Measurements from ENCODE around the gene KCNQ4.

KCNQ4 gene

DNA sequence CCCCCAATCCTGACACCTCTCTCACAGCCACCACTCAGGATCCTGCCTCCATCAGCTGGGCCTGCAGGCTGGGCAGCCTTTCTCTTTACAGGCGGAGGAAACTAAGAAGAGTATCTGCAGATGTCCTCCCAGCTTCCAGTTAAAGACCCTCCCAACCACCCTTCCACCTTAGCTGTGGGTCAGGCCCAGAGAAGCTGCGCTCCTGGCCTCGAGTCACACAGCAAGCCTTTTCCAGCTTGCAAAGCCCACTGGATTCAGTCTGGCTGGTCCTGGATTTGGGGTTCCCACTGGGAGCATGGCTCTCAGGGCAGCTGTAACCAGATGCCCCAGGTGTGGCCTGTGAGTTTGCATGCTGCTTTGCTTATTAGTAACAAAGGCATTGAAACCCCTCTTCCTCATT lies 19.9 kb downstream of the KCNQ4 start:
- no peak overlapping the region for H2AFZ ChIP-seq (ENCODE audit: low read depth, low read length)
- H3K36me3 ChIP-seq (ENCODE audit: insufficient read depth, low read length), result no peaks in the 10 kb centered on the region
- H3K79me2 ChIP-seq (ENCODE audit: insufficient read depth, low read length), result no peaks in the 10 kb centered on the region
- no peak overlapping the region for H3K4me2 ChIP-seq (ENCODE audit: insufficient read depth, low read length)
- ATAC-seq (ENCODE audit: insufficient read depth, low read depth), result no peak
- H4K20me1 ChIP-seq (ENCODE audit: insufficient read depth, low read length), result peaks cover 6% of the 10 kb centered on the region; the same call in 1 of the 2 replicates
- H3K9me3 ChIP-seq (ENCODE audit: insufficient read depth, low read length, severe bottlenecking), result no peaks in the 10 kb centered on the region
- DNase-seq, result no peak
- H3K27ac ChIP-seq (ENCODE audit: low read length), result no peak overlapping the region
- H3K4me3 ChIP-seq (ENCODE audit: low read depth in 1 of 2, low read length in 2 of 2), result no peak overlapping the region
- H3K27me3 ChIP-seq (ENCODE audit: insufficient read depth, low read length, poor library complexity), result no peaks in the 10 kb centered on the region
- no peak overlapping the region for H3K9ac ChIP-seq (ENCODE audit: low read depth, low read length)
- H3K4me1 ChIP-seq (ENCODE audit: insufficient read depth, low read length), result peaks cover 21% of the 10 kb centered on the region
- TF ChIP-seq, protein P1, sequence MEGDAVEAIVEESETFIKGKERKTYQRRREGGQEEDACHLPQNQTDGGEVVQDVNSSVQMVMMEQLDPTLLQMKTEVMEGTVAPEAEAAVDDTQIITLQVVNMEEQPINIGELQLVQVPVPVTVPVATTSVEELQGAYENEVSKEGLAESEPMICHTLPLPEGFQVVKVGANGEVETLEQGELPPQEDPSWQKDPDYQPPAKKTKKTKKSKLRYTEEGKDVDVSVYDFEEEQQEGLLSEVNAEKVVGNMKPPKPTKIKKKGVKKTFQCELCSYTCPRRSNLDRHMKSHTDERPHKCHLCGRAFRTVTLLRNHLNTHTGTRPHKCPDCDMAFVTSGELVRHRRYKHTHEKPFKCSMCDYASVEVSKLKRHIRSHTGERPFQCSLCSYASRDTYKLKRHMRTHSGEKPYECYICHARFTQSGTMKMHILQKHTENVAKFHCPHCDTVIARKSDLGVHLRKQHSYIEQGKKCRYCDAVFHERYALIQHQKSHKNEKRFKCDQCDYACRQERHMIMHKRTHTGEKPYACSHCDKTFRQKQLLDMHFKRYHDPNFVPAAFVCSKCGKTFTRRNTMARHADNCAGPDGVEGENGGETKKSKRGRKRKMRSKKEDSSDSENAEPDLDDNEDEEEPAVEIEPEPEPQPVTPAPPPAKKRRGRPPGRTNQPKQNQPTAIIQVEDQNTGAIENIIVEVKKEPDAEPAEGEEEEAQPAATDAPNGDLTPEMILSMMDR (IDR thresholded peaks at IDR 0.05; ENCODE audit: borderline replicate concordance, extremely low read depth, low read length, poor library complexity, severe bottlenecking), result no peak
- no peak for TF ChIP-seq EZH2 (IDR thresholded peaks at IDR 0.05; ENCODE audit: borderline replicate concordance, low read depth, low read length, severe bottlenecking)

- no peak for TF ChIP-seq EZH2 (IDR thresholded peaks at IDR 0.05; ENCODE audit: borderline replicate concordance, low read depth, low read length, severe bottlenecking)
- TF ChIP-seq, protein P1 (IDR thresholded peaks at IDR 0.05; ENCODE audit: borderline replicate concordance, extremely low read depth, low read length, poor library complexity, severe bottlenecking), result no peak
- H3K4me1 ChIP-seq (ENCODE audit: insufficient read depth, low read length), result peaks cover 21% of the 10 kb centered on the region
Observed at GRCh38 chr1:40803902-40804301, 20.3 kb downstream of the KCNQ4 start.

DNA sequence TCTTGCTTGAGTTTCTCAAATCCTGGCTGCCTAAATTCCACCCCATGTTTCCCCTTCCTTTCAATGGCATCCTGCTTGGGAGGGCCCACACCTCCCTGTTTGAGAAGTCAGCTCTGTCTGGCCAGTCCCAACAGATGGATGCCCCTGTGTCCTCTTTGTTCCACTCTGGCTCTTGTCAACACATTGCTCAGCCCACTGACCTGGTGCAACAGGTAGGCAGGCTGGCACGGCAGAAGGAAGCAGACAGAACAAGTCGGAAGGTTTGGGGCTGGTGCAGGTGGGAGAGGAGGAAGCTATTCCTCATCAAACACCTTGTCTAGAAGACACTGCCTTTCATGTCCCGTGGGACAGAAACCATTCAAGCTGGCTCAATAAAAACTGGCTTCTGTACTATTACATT lies 22.7 kb downstream of the KCNQ4 start:
- Histone ChIP-seq H3K4me1 (ENCODE audit: insufficient read depth, low read length) (peaks cover 15% of the 10 kb centered on the region), H3K79me2 (ENCODE audit: insufficient read depth, low read length) (no peaks in the 10 kb centered on the region), H3K27ac (ENCODE audit: low read length) (no peak overlapping the region), H3K4me3 (ENCODE audit: low read depth in 1 of 2, low read length in 2 of 2) (no peak overlapping the region), H3K36me3 (ENCODE audit: insufficient read depth, low read length) (no peaks in the 10 kb centered on the region), H3K4me2 (ENCODE audit: insufficient read depth, low read length) (no peak overlapping the region), H3K9ac (ENCODE audit: low read depth, low read length) (no peak overlapping the region), H3K9me3 (ENCODE audit: insufficient read depth, low read length, severe bottlenecking) (no peaks in the 10 kb centered on the region), H4K20me1 (ENCODE audit: insufficient read depth, low read length) (peaks cover 6% of the 10 kb centered on the region; the same call in 1 of the 2 replicates), H2AFZ (ENCODE audit: low read depth, low read length) (no peak overlapping the region), H3K27me3 (ENCODE audit: insufficient read depth, low read length, poor library complexity) (no peaks in the 10 kb centered on the region)
- no peak for ATAC-seq (ENCODE audit: insufficient read depth, low read depth)
- DNase-seq, result no peak
- TF ChIP-seq EZH2 (IDR thresholded peaks at IDR 0.05; ENCODE audit: borderline replicate concordance, low read depth, low read length, severe bottlenecking), result no peak
- TF ChIP-seq, protein P1 (IDR thresholded peaks at IDR 0.05; ENCODE audit: borderline replicate concordance, extremely low read depth, low read length, poor library complexity, severe bottlenecking), result no peak

More at GRCh38 chr1:40803902-40804301, 20.3 kb downstream of the KCNQ4 start:
- DNase-seq (no peak), ATAC-seq (ENCODE audit: insufficient read depth, low read depth) (no peak)
- no peak overlapping the region for H2AFZ ChIP-seq (ENCODE audit: low read depth, low read length)
- no peak overlapping the region for H3K4me2 ChIP-seq (ENCODE audit: insufficient read depth, low read length)
- no peaks in the 10 kb centered on the region for H3K27me3 ChIP-seq (ENCODE audit: insufficient read depth, low read length, poor library complexity)
- H3K79me2 ChIP-seq (ENCODE audit: insufficient read depth, low read length), result no peaks in the 10 kb centered on the region
- no peak overlapping the region for H3K4me3 ChIP-seq (ENCODE audit: low read depth in 1 of 2, low read length in 2 of 2)
- H4K20me1 ChIP-seq (ENCODE audit: insufficient read depth, low read length), result peaks cover 6% of the 10 kb centered on the region; the same call in 1 of the 2 replicates
- no peak overlapping the region for H3K27ac ChIP-seq (ENCODE audit: low read length)
- no peaks in the 10 kb centered on the region for H3K9me3 ChIP-seq (ENCODE audit: insufficient read depth, low read length, severe bottlenecking)
- H3K36me3 ChIP-seq (ENCODE audit: insufficient read depth, low read length), result no peaks in the 10 kb centered on the region
- H3K9ac ChIP-seq (ENCODE audit: low read depth, low read length), result no peak overlapping the region

Data from DND-41 (cell line).